GM18907 (cell line): Measurements from ENCODE around the gene B3GAT3.
"Not testable (repeated sequence)": the region's sequence is repeated elsewhere in the genome, so short reads cannot be mapped to it uniquely, and the experiment has no call there.

Experiments used
- ATAC-seq: cut with Tn5 transposase; IDR thresholded peaks from one replicate; pipeline ENCODE4 v1.9.1; 2021; ENCODE audit warnings: mild to moderate bottlenecking, moderate library complexity; ENCODE audit not compliant: unreplicated experiment

The B3GAT3 gene

GRCh38 chr11:62604460-62605120, 17.2 kb downstream of the B3GAT3 start:
- no peak for ATAC-seq

- no peak for ATAC-seq
Observed at GRCh38 chr11:62603776-62604299, 17.9 kb downstream of the B3GAT3 start.

GRCh38 chr11:62603072-62603408, 18.7 kb downstream of the B3GAT3 start:
- ATAC-seq: no peak

GRCh38 chr11:62602141-62603071, 19.4 kb downstream of the B3GAT3 start:
- no peak for ATAC-seq

- peak; percentile 77 for ATAC-seq
Observed at GRCh38 chr11:62601372-62602140, 20.2 kb downstream of the B3GAT3 start, which contains the start of gene MTA2. Gene MTA2 (minus strand): TSS chr11:62601865. CDS start chr11:62601450, 415 bp downstream.

GRCh38 chr11:62601122-62601371, 20.7 kb downstream of the B3GAT3 start:
- no peak for ATAC-seq

- no peak for ATAC-seq
Observed at GRCh38 chr11:62600367-62601121, 21.2 kb downstream of the B3GAT3 start.

- ATAC-seq: no peak
Observed at GRCh38 chr11:62599901-62600300, 21.9 kb downstream of the B3GAT3 start.

GRCh38 chr11:62599069-62599696, 22.6 kb downstream of the B3GAT3 start:
- ATAC-seq: peak; percentile 48

- no peak for ATAC-seq
Observed at GRCh38 chr11:62595124-62595523, 26.7 kb downstream of the B3GAT3 start.

- ATAC-seq: no peak
Observed at GRCh38 chr11:62593434-62594044, 28.2 kb downstream of the B3GAT3 start.

GRCh38 chr11:62592989-62593421, 28.8 kb downstream of the B3GAT3 start:
- no peak for ATAC-seq

- ATAC-seq: no peak
Observed at GRCh38 chr11:62592146-62592815, 29.5 kb downstream of the B3GAT3 start.

- ATAC-seq: peak; percentile 76
Observed at GRCh38 chr11:62591448-62592145, 30.2 kb downstream of the B3GAT3 start, which contains the start of gene TUT1. Gene TUT1 (minus strand): TSS chr11:62591523. CDS start chr11:62591485, 38 bp downstream.

- ATAC-seq: no peak
Observed at GRCh38 chr11:62588966-62589637, 32.7 kb downstream of the B3GAT3 start.

GRCh38 chr11:62585356-62585755, 36.4 kb downstream of the B3GAT3 start:
- ATAC-seq: not testable (repeated sequence)

- ATAC-seq: not testable (repeated sequence)
Observed at GRCh38 chr11:62581735-62582134, 40.1 kb downstream of the B3GAT3 start.
